ENCODE measurements around the gene GTPBP2. TPM values are rescaled to one million over a fixed set of nuclear protein-coding genes. Genes with fewer than 3 reads are reported as not detected.

Gene GTPBP2, protein sequence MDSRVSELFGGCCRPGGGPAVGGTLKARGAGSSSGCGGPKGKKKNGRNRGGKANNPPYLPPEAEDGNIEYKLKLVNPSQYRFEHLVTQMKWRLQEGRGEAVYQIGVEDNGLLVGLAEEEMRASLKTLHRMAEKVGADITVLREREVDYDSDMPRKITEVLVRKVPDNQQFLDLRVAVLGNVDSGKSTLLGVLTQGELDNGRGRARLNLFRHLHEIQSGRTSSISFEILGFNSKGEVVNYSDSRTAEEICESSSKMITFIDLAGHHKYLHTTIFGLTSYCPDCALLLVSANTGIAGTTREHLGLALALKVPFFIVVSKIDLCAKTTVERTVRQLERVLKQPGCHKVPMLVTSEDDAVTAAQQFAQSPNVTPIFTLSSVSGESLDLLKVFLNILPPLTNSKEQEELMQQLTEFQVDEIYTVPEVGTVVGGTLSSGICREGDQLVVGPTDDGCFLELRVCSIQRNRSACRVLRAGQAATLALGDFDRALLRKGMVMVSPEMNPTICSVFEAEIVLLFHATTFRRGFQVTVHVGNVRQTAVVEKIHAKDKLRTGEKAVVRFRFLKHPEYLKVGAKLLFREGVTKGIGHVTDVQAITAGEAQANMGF
- 34.6 TPM for polyA plus RNA-seq (2013, experiment 1 of 2)
- 35.9 TPM for polyA plus RNA-seq (2013, experiment 2 of 2)

GRCh38 chr6:43629104-43629504 lies at the start of gene GTPBP2:
TSS of gene GTPBP2 (minus strand) at chr6:43629264. CDS start at chr6:43629162, 102 bp downstream.
- peak within 1 kb of the TSS; percentile 92 for H3K9ac ChIP-seq (ENCODE audit: low read depth, low read length)
- H3K9me3 ChIP-seq (ENCODE audit: insufficient read depth, low read depth, low read length), result no peaks in the 10 kb centered on the region
- H3K4me3 ChIP-seq (ENCODE audit: low read length), result peak within 1 kb of the TSS; percentile 78
- peak within 1 kb of the TSS; percentile 96 for H3K27ac ChIP-seq (ENCODE audit: low read depth, low read length)
- no peaks in the 10 kb centered on the region for H3K27me3 ChIP-seq (ENCODE audit: insufficient read depth, low read length)
- H3K36me3 ChIP-seq (ENCODE audit: insufficient read depth, low read length), result peaks cover 33% of the 10 kb centered on the region
- 2% methylated on average over 46 of the region's 46 CpGs for WGBS
- H3K4me1 ChIP-seq (ENCODE audit: insufficient read depth, low read length), result no peaks in the 10 kb centered on the region

DNA sequence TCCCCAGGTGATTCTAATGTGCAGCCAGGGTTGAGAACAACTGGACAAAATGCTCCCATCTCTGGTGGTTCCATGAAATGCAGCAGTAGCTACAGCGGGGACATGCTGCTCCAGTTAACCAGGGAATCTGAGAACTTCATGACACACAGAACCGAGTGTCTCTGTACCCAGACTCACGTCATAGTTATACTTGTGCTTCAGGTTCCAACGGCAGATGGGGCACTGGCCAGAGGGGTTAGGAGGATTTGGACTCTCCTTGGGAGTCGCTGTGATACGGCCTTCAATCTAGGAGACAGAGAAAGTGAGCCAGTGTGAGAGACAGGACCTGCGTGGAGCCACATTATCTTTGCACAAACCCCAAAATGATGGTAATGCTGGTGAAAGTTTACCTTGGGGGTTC lies 49.3 kb upstream of the GTPBP2 start:
- H3K9me3 ChIP-seq (ENCODE audit: insufficient read depth, low read depth, low read length), result no peaks in the 10 kb centered on the region
- H3K27ac ChIP-seq (ENCODE audit: low read depth, low read length), result no peak overlapping the region
- H3K36me3 ChIP-seq (ENCODE audit: insufficient read depth, low read length), result peaks cover 83% of the 10 kb centered on the region
- no peaks in the 10 kb centered on the region for H3K4me1 ChIP-seq (ENCODE audit: insufficient read depth, low read length)
- H3K27me3 ChIP-seq (ENCODE audit: insufficient read depth, low read length), result no peaks in the 10 kb centered on the region
- no peak overlapping the region for H3K4me3 ChIP-seq (ENCODE audit: low read length)
- 96% methylated on average over 7 of the region's 7 CpGs for WGBS
- H3K9ac ChIP-seq (ENCODE audit: low read depth, low read length), result no peak overlapping the region

DNA sequence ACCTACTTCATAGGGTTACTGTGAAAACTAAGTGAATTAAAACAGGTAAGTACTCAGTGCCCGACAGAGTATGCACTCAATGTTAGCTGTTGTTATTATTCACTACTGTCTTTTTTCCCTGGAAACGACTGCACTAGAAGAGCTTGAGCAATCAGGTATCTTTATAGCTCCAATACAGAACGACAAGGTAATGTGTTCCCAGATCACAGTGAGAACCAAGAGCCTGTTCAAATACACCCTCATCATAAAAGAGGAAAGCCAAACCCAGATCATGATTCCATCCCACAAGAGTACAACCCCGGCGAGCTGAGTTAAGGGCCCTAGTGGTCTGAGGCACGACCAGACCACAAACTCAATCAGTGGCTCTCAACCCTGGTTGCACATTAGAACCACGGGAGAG lies 48.7 kb upstream of the GTPBP2 start:
- H3K36me3 ChIP-seq (ENCODE audit: insufficient read depth, low read length), result peaks cover 87% of the 10 kb centered on the region
- H3K9ac ChIP-seq (ENCODE audit: low read depth, low read length), result no peak overlapping the region
- H3K9me3 ChIP-seq (ENCODE audit: insufficient read depth, low read depth, low read length), result no peaks in the 10 kb centered on the region
- H3K27me3 ChIP-seq (ENCODE audit: insufficient read depth, low read length), result no peaks in the 10 kb centered on the region
- no peaks in the 10 kb centered on the region for H3K4me1 ChIP-seq (ENCODE audit: insufficient read depth, low read length)
- no peak overlapping the region for H3K4me3 ChIP-seq (ENCODE audit: low read length)
- WGBS, result 95% methylated on average over 7 of the region's 7 CpGs
- H3K27ac ChIP-seq (ENCODE audit: low read depth, low read length), result no peak overlapping the region

GRCh38 chr6:43676962-43677606 lies 48.0 kb upstream of the GTPBP2 start:
- no peaks in the 10 kb centered on the region for H3K9me3 ChIP-seq (ENCODE audit: insufficient read depth, low read depth, low read length)
- no peaks in the 10 kb centered on the region for H3K27me3 ChIP-seq (ENCODE audit: insufficient read depth, low read length)
- no peaks in the 10 kb centered on the region for H3K4me1 ChIP-seq (ENCODE audit: insufficient read depth, low read length)
- no peak overlapping the region for H3K4me3 ChIP-seq (ENCODE audit: low read length)
- WGBS, result 93% methylated on average over 7 of the region's 7 CpGs
- no peak overlapping the region for H3K9ac ChIP-seq (ENCODE audit: low read depth, low read length)
- H3K36me3 ChIP-seq (ENCODE audit: insufficient read depth, low read length), result peaks cover 93% of the 10 kb centered on the region
- H3K27ac ChIP-seq (ENCODE audit: low read depth, low read length), result no peak overlapping the region

GRCh38 chr6:43674921-43675320 lies 45.9 kb upstream of the GTPBP2 start:
- Histone ChIP-seq H3K4me3 (ENCODE audit: low read length) (no peak overlapping the region), H3K4me1 (ENCODE audit: insufficient read depth, low read length) (0 out of 2 replicates have a peak, but pooled peaks cover 2% of the 10 kb centered on the region), H3K9me3 (ENCODE audit: insufficient read depth, low read depth, low read length) (no peaks in the 10 kb centered on the region), H3K27ac (ENCODE audit: low read depth, low read length) (no peak overlapping the region), H3K27me3 (ENCODE audit: insufficient read depth, low read length) (no peaks in the 10 kb centered on the region), H3K9ac (ENCODE audit: low read depth, low read length) (no peak overlapping the region), H3K36me3 (ENCODE audit: insufficient read depth, low read length) (peaks cover 91% of the 10 kb centered on the region)
- 94% methylated on average over 8 of the region's 8 CpGs for WGBS

DNA sequence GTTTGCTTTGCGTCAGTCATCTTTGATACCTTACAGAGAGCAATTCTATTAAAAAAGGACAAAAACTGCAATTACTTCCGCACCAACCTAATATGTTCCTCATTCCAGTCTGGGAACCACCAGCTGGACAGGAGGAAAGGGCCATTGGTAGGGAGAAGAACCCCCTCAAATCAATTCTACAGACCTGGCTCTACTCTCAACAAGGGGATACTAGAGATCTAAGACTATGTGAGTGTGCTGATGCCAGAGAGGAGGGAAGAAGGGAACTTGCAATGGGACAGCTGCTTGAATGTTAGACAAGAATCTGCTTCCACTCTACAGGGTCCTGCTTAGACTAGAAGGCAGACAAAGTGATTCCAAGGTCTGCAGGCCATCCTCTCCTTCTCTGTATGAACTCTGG lies 45.2 kb upstream of the GTPBP2 start:
- 100% methylated on average over 1 of the region's 2 CpGs for WGBS
- H3K36me3 ChIP-seq (ENCODE audit: insufficient read depth, low read length), result peaks cover 85% of the 10 kb centered on the region

GRCh38 chr6:43673444-43674084 lies 44.5 kb upstream of the GTPBP2 start:
- Histone ChIP-seq H3K4me3 (ENCODE audit: low read length) (no peak overlapping the region), H3K9ac (ENCODE audit: low read depth, low read length) (no peak overlapping the region), H3K36me3 (ENCODE audit: insufficient read depth, low read length) (peaks cover 78% of the 10 kb centered on the region), H3K9me3 (ENCODE audit: insufficient read depth, low read depth, low read length) (no peaks in the 10 kb centered on the region), H3K27ac (ENCODE audit: low read depth, low read length) (no peak overlapping the region), H3K27me3 (ENCODE audit: insufficient read depth, low read length) (no peaks in the 10 kb centered on the region), H3K4me1 (ENCODE audit: insufficient read depth, low read length) (peaks cover 10% of the 10 kb centered on the region)
- 96% methylated on average over 15 of the region's 15 CpGs for WGBS

More for the DNA sequence above, 45.2 kb upstream of the GTPBP2 start:
- Histone ChIP-seq H3K27me3 (ENCODE audit: insufficient read depth, low read length) (no peaks in the 10 kb centered on the region), H3K27ac (ENCODE audit: low read depth, low read length) (no peak overlapping the region), H3K9me3 (ENCODE audit: insufficient read depth, low read depth, low read length) (no peaks in the 10 kb centered on the region), H3K9ac (ENCODE audit: low read depth, low read length) (no peak overlapping the region), H3K4me3 (ENCODE audit: low read length) (no peak overlapping the region), H3K4me1 (ENCODE audit: insufficient read depth, low read length) (0 out of 2 replicates have a peak, but pooled peaks cover 6% of the 10 kb centered on the region)

DNA sequence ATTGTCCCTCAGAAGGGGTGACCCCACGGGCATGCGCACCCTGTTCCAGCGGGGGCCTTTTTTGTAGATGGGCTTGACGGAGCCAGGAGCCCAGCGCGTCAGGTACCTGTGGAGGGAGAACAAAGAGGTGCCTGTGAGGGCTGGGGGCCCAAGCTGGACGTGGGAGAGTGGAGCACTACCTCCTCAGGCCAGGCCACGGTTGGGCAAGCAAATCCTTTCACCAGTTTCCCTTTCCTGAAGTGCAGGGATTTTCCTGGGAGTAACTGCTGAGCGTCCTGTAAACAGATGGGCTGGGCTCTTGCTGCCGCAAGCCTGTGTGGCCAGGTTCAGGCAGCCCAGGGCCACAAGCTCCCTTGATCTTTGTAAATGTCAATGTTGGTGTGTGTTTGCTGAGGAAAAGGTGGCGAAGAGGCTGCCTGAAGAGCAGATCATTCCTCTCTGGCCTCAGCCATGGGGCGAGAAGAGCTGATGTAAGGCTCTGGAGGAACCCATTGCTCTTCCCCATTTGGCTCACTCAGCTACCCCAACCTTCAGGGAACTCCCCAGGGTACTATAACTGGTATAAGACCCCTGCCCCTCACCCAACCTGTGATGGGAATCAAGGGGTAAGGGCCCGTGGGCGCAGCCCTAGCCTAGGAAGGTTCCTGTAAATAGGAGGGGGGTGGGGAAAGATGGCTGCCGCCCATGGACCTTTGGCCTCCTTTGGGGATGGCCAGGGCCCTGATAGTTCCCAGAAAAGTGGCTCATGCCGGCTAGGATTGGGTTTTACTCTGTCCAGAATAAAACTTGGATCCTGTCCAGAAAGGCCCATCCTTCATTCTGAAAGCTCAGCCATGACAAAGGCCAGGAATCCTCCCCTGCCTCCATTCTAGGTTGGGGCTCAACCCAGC lies 43.0 kb upstream of the GTPBP2 start:
- WGBS, result 94% methylated on average over 16 of the region's 16 CpGs
- Histone ChIP-seq H3K9ac (ENCODE audit: low read depth, low read length) (no peak overlapping the region), H3K4me1 (ENCODE audit: insufficient read depth, low read length) (peaks cover 21% of the 10 kb centered on the region), H3K27me3 (ENCODE audit: insufficient read depth, low read length) (no peaks in the 10 kb centered on the region), H3K9me3 (ENCODE audit: insufficient read depth, low read depth, low read length) (no peaks in the 10 kb centered on the region), H3K27ac (ENCODE audit: low read depth, low read length) (no peak overlapping the region), H3K4me3 (ENCODE audit: low read length) (no peak overlapping the region), H3K36me3 (ENCODE audit: insufficient read depth, low read length) (peaks cover 63% of the 10 kb centered on the region)

DNA sequence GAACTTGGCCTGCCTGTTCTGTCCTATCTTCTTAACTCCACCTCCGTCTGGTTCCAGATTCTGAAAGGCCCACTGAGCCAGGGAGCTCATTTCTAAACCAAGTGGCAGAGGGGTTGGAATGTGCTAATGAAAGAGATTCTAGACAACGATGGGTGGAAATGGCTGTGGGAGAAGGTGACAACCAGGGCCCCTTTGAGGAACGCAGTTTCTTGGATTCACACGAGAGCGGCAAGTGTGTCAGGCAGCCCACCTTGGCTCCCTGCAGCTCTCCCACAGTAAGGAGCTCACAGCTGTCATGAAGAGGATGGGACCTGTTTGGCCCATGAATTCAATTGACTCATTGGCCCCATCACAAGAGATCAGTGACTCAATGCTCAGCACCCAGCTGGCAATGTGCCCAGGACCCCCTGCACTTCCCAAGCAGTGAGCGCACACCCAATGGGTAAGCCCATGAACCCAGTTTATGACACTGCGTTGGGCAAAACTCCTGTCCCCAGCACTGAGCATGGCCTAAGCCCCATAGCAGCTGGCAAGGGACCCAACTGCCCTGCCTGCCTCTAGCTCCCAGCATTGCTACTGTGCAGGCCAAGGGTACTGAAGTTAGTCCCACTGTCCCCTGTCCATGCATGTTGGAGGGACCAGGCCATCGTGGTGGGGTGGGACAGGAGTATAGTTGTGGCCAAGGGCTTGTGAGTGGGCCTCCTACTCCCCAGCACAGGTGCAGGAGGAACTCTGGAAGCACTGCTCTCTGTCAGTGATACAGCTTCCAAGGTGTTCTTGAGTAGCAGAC lies 42.1 kb upstream of the GTPBP2 start:
- Histone ChIP-seq H3K4me3 (ENCODE audit: low read length) (no peak overlapping the region), H3K9me3 (ENCODE audit: insufficient read depth, low read depth, low read length) (no peaks in the 10 kb centered on the region), H3K4me1 (ENCODE audit: insufficient read depth, low read length) (peaks cover 21% of the 10 kb centered on the region), H3K27ac (ENCODE audit: low read depth, low read length) (no peak overlapping the region), H3K9ac (ENCODE audit: low read depth, low read length) (no peak overlapping the region), H3K27me3 (ENCODE audit: insufficient read depth, low read length) (no peaks in the 10 kb centered on the region), H3K36me3 (ENCODE audit: insufficient read depth, low read length) (peaks cover 55% of the 10 kb centered on the region)
- 95% methylated on average over 8 of the region's 8 CpGs for WGBS

DNA sequence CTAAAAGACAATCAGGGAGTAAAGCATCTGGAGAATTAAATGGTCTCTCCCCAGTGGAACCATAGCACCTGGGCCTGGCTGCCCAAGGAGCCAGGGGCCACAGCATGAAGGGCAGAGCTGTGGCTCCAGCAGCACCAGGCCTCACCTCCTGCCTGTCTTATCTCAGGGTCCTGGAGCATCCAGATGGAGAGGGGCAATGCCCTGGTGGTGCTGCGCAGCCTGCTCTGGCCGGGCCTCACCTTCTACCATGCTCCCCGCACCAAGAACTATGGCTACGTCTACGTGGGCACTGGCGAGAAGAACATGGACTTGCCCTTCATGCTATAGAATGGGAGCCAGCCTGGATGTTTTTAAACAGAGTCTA lies 41.5 kb upstream of the GTPBP2 start:
- 94% methylated on average over 6 of the region's 6 CpGs for WGBS
- Histone ChIP-seq H3K9ac (ENCODE audit: low read depth, low read length) (no peak overlapping the region), H3K27ac (ENCODE audit: low read depth, low read length) (no peak overlapping the region)

More for the DNA sequence above, 41.5 kb upstream of the GTPBP2 start:
- peaks cover 21% of the 10 kb centered on the region for H3K4me1 ChIP-seq (ENCODE audit: insufficient read depth, low read length)
- peaks cover 49% of the 10 kb centered on the region for H3K36me3 ChIP-seq (ENCODE audit: insufficient read depth, low read length)
- no peak overlapping the region for H3K4me3 ChIP-seq (ENCODE audit: low read length)
- H3K9me3 ChIP-seq (ENCODE audit: insufficient read depth, low read depth, low read length), result no peaks in the 10 kb centered on the region
- H3K27me3 ChIP-seq (ENCODE audit: insufficient read depth, low read length), result no peaks in the 10 kb centered on the region
